OCI-LY7 (cell line): ENCODE data around the gene DHRSX. TPM values are rescaled to one million over a fixed set of nuclear protein-coding genes. Genes with fewer than 3 reads are reported as not detected.
"Not testable (repeated sequence)": the region's sequence is repeated elsewhere in the genome, so short reads cannot be mapped to it uniquely, and the experiment has no call there.

ENCODE experiments used
- BruUV-seq: library from RNA; stranded (reverse); fragments of 400-500 nt; replicated peaks from 2 replicates; lab custom pipeline; 2021; lab: Mats Ljungman, UMichigan
- CTCF ChIA-PET: fragments of 300-600 bp; sonication (Branson Sonifier 250); formaldehyde crosslinking; loops from one replicate; lab custom pipeline; 2022; ENCODE audit warnings: antibody characterized with exemption; ENCODE audit not compliant: unreplicated experiment; lab: Charles Lee
- POLR2A ChIA-PET: fragments of 300-600 bp; sonication (Branson Sonifier 250); formaldehyde crosslinking; loops from one replicate; lab custom pipeline; 2022; ENCODE audit warnings: antibody characterized with exemption; lab: Charles Lee
- DNase-seq: peaks from one replicate; pipeline ENCODE4 v3.0.0-alpha.2; 2015; ENCODE audit warnings: low spot score
- H2AFZ ChIP-seq: fragments of 200-600 bp; sonication (generic), shearing (Covaris generic); 2 replicates; pipeline ENCODE4 v1.6.1; 2014; ENCODE audit warnings: mild to moderate bottlenecking, antibody characterized with exemption, low read length, moderate library complexity
- H3K27ac ChIP-seq: fragments of 200-600 bp; sonication (generic); 2 replicates; pipeline ENCODE4 v1.5.1; 2014; ENCODE audit warnings: mixed run types, low read depth, mild to moderate bottlenecking, moderate library complexity, low read length, inconsistent platforms; ENCODE audit not compliant: poor library complexity, severe bottlenecking
- H3K36me3 ChIP-seq: fragments of 200-600 bp; sonication (generic); 2 replicates; pipeline ENCODE4 v1.6.1; 2014; ENCODE audit warnings: mild to moderate bottlenecking, antibody characterized with exemption, low read length, moderate library complexity, mixed read lengths; ENCODE audit not compliant: insufficient read depth
- H3K4me1 ChIP-seq: fragments of 200-600 bp; sonication (generic); 2 replicates; pipeline ENCODE4 v1.5.1; 2014; ENCODE audit warnings: mild to moderate bottlenecking, low read length; ENCODE audit not compliant: insufficient read depth, poor library complexity, severe bottlenecking
- H3K4me2 ChIP-seq: fragments of 200-600 bp; sonication (generic); 2 replicates; pipeline ENCODE4 v1.6.1; 2014; ENCODE audit warnings: mild to moderate bottlenecking, low read length
- H3K4me3 ChIP-seq: fragments of 200-600 bp; sonication (generic); 2 replicates; pipeline ENCODE4 v1.5.1; 2014; ENCODE audit warnings: mild to moderate bottlenecking, low read depth, low read length; ENCODE audit not compliant: poor library complexity, severe bottlenecking
- H3K79me2 ChIP-seq: fragments of 200-600 bp; sonication (generic); 2 replicates; pipeline ENCODE4 v1.6.1; 2016; ENCODE audit warnings: low read depth, mild to moderate bottlenecking, low read length, moderate library complexity, mixed read lengths; ENCODE audit not compliant: insufficient read depth
- H3K9me2 ChIP-seq: fragments of 200-600 bp; sonication (generic); 2 replicates; pipeline ENCODE4 v1.6.1; 2016; ENCODE audit warnings: mild to moderate bottlenecking, low read length, mixed read lengths; ENCODE audit not compliant: insufficient read depth
- H3K9me3 ChIP-seq: fragments of 200-600 bp; sonication (generic); 2 replicates; pipeline ENCODE4 v1.6.1; 2014; ENCODE audit warnings: mild to moderate bottlenecking, mixed run types, low read length, mixed read lengths
- H4K20me1 ChIP-seq: fragments of 200-600 bp; sonication (generic); 2 replicates; pipeline ENCODE4 v1.6.1; 2014; ENCODE audit warnings: mild to moderate bottlenecking, antibody characterized with exemption, low read length, moderate library complexity, mixed read lengths; ENCODE audit not compliant: insufficient read depth
- EZH2phosphoT487 ChIP-seq: fragments of 200-600 bp; sonication (generic); IDR thresholded peaks from 2 replicates; pipeline ENCODE4 v1.6.1; 2018; ENCODE audit warnings: low read depth, borderline replicate concordance, mild to moderate bottlenecking, mixed run types, antibody characterized with exemption, low read length, moderate library complexity, mixed read lengths
- intact Hi-C: fragments of 100-400 bp; cut with micrococcal nuclease; formaldehyde crosslinking; loops from one replicate; pipeline ENCODE4 v1.10.0; 2022; ENCODE audit not compliant: unreplicated experiment
- total RNA-seq, 2 experiments: library from RNA; depleted of rRNA in 1 of 2; stranded (reverse); fragments of >200 nt in 1 of 2; shearing (Covaris generic) in 1 of 2; gene quantifications; 2 replicates each; pipeline ENCODE4 v1.2.3, GENCODE V29; 2014 to 2022
- TF ChIP-seq, protein P1 (sequence below): fragments of 200-600 bp; sonication (generic); conservative IDR thresholded peaks from 2 replicates; pipeline ENCODE4 v1.5.1; 2014; ENCODE audit warnings: mild to moderate bottlenecking, antibody characterized with exemption, low read length, moderate library complexity, mixed read lengths

Gene DHRSX
- total RNA-seq, 2 experiments from 2014 or later, result 25.2 to 30.9 TPM

DNA sequence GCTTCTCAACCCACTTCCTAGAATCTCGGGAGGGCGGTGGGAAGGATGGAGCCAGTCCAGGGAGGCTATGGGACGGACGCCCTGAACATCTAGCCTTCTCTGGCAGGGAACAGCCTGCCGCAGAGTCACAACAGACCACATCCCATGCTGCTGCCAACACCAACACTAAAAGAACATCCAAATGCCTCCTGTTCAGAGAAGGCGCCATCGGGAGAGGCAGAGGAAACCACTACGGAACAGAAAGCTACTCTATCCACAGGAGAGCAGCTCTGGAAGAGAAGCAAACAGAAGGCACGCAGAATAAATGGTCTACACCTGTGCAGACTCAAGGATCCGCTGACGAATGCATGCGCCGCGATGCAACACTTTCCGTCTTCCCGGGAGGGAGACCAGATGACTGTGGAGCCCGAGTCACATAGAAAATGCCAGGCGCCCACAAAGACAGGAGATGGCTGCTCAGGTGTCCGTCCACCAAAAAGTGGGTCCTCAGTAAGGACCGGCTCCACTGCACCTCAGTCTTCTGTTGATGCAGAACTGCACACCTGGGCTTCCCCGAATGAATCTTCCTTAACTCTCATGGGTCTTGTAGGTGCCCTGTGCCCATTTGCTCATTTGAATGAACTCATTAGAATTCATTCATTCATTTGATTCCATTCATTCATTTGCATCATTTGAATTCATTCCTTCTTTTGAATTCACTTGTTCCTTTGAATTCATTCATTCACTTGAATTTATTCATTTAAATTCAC lies 217.5 kb downstream of the DHRSX start:
- H3K4me1 ChIP-seq, result no peaks in the 10 kb centered on the region
- ChIA-PET CTCF (no interaction called here), POLR2A (no interaction called here)
- H3K4me3 ChIP-seq, result no peak overlapping the region
- no TSS peak for BruUV-seq
- no peaks in the 10 kb centered on the region for H4K20me1 ChIP-seq
- intact Hi-C loops, result no loop called here
- H3K4me2 ChIP-seq, result no peak overlapping the region
- H3K9me3 ChIP-seq, result peaks cover 8% of the 10 kb centered on the region
- H3K27ac ChIP-seq, result no peak overlapping the region
- H3K79me2 ChIP-seq, result no peaks in the 10 kb centered on the region
- no peak overlapping the region for H2AFZ ChIP-seq
- H3K9me2 ChIP-seq, result no peaks in the 10 kb centered on the region
- no peaks in the 10 kb centered on the region for H3K36me3 ChIP-seq
- no peak for DNase-seq
- no peak for TF ChIP-seq EZH2phosphoT487
- TF ChIP-seq, protein P1, sequence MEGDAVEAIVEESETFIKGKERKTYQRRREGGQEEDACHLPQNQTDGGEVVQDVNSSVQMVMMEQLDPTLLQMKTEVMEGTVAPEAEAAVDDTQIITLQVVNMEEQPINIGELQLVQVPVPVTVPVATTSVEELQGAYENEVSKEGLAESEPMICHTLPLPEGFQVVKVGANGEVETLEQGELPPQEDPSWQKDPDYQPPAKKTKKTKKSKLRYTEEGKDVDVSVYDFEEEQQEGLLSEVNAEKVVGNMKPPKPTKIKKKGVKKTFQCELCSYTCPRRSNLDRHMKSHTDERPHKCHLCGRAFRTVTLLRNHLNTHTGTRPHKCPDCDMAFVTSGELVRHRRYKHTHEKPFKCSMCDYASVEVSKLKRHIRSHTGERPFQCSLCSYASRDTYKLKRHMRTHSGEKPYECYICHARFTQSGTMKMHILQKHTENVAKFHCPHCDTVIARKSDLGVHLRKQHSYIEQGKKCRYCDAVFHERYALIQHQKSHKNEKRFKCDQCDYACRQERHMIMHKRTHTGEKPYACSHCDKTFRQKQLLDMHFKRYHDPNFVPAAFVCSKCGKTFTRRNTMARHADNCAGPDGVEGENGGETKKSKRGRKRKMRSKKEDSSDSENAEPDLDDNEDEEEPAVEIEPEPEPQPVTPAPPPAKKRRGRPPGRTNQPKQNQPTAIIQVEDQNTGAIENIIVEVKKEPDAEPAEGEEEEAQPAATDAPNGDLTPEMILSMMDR, result no peak

DNA sequence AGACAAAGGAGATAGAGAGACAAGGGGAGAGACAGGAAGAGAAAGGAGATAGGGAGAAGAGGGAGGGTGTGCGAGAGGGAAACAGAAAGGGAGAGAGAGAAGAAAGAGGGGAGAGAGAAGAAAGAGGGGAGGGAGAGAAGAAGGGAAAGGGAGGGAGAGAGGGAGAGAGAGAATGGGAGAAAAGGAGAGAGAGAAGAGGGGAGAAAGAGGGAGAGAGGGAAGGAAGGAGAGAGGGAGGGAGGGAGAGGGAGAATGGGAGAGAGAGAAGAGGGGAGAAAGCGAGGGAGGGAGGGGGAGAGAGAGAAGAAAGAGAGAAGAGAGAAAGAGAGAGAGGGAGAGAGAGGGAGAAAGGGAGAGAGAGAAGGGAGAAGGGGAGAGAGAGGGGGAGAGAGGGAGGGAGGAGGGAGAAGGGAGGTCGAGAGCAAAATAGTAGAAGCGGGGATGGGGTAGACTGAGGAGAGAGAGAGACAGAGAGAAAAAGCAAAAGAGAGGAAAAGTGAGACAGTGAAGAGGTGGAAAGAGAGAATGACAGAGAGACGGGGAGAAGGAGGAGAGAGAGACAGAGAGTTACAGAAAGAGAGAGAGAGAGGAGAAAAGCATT lies 218.2 kb downstream of the DHRSX start:
- no peaks in the 10 kb centered on the region for H3K79me2 ChIP-seq
- POLR2A ChIA-PET, result no interaction called here
- no peaks in the 10 kb centered on the region for H4K20me1 ChIP-seq
- no peaks in the 10 kb centered on the region for H3K36me3 ChIP-seq
- H3K4me2 ChIP-seq, result no peak overlapping the region
- H3K27ac ChIP-seq, result no peak overlapping the region
- intact Hi-C loops, result no loop called here
- CTCF ChIA-PET, result no interaction called here
- no peaks in the 10 kb centered on the region for H3K4me1 ChIP-seq
- no peak overlapping the region for H3K4me3 ChIP-seq
- TF ChIP-seq EZH2phosphoT487, result no peak
- TF ChIP-seq, protein P1, result no peak
- no peak overlapping the region for H2AFZ ChIP-seq
- DNase-seq, result no peak
- peaks cover 8% of the 10 kb centered on the region for H3K9me3 ChIP-seq
- no peaks in the 10 kb centered on the region for H3K9me2 ChIP-seq
- BruUV-seq, result no TSS peak

DNA sequence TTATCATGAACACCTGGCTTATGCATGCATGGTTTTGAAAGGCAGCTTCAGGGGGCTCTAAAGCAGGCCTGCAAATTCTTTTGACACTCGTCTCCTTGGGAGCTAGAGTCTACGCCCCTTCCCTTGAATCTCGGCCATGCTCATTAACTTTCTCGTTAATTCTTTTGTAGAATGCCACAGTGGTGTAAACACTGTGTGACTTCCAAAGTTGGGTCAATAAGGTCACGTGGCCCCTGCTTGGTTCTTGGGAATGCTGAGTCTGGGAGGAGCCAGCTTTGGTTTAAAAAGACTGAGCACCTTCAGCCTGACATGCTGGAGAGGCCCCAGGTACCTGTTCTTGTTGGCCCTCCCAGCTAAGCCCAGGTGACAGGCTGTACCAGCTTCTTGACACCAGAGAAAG lies 228.4 kb downstream of the DHRSX start:
- H3K4me1 ChIP-seq, result no peaks in the 10 kb centered on the region
- ChIA-PET POLR2A (no interaction called here), CTCF (no interaction called here)
- no peaks in the 10 kb centered on the region for H3K9me2 ChIP-seq
- intact Hi-C loops, result no loop called here
- TF ChIP-seq, protein P1, result no peak
- no peak for TF ChIP-seq EZH2phosphoT487
- no TSS peak for BruUV-seq
- no peak for DNase-seq
- no peaks in the 10 kb centered on the region for H4K20me1 ChIP-seq
- H3K9me3 ChIP-seq, result 0 out of 2 replicates have a peak, but pooled peaks cover 5% of the 10 kb centered on the region
- H3K36me3 ChIP-seq, result peaks cover 4% of the 10 kb centered on the region; the same call in 1 of the 2 replicates
- H3K79me2 ChIP-seq, result no peaks in the 10 kb centered on the region
- H3K4me3 ChIP-seq, result no peak overlapping the region
- no peak overlapping the region for H3K27ac ChIP-seq
- no peak overlapping the region for H3K4me2 ChIP-seq
- no peak overlapping the region for H2AFZ ChIP-seq

DNA sequence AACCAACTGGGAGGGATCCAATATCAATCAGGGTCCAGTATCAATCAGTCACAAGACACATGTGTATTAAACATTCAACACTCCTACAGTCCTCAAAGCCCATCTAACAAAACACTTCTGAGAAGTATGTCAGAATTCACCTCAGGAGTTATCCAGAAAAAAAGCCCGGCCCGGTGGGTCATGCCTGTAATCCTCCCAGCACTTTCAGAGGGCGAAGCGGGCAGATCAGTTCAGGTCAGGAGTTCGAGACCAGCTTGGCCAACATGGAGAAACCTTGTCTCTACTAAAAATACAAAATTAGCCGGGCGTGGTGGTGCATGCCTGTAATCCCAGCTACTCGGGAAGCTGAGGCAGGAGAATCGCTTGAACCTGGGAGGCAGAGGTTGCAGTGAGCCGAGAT lies 229.2 kb downstream of the DHRSX start:
- H4K20me1 ChIP-seq, CTCF ChIA-PET, H3K4me2 ChIP-seq, H3K79me2 ChIP-seq, intact Hi-C loops, H3K27ac ChIP-seq, H3K9me3 ChIP-seq, H3K36me3 ChIP-seq, DNase-seq, H3K4me3 ChIP-seq, H3K4me1 ChIP-seq, POLR2A ChIA-PET, BruUV-seq, H2AFZ ChIP-seq, H3K9me2 ChIP-seq: not testable (repeated sequence)
